B cell (primary cell): ENCODE data around the gene HABP4. TPM values are rescaled to one million over a fixed set of nuclear protein-coding genes. Genes with fewer than 3 reads are reported as not detected.

Experiments used
- ATAC-seq: fragments of 200-7000 bp; cut with Tn5 transposase; one replicate; pipeline ENCODE4 v1.10.0; 2021; ENCODE audit warnings: low read depth, mild to moderate bottlenecking, moderate number of reproducible peaks, moderate library complexity
- CTCF ChIA-PET: fragments of 350-600 bp; sonication (Branson Sonifier 250); formaldehyde crosslinking; loops from one replicate; lab custom pipeline; 2021; ENCODE audit warnings: antibody characterized with exemption, inconsistent platforms; lab: Charles Lee
- POLR2A ChIA-PET: fragments of 350-600 bp; sonication (Branson Sonifier 250); formaldehyde crosslinking; loops from one replicate; lab custom pipeline; 2021; ENCODE audit warnings: antibody characterized with exemption; lab: Charles Lee
- DNase-seq: peaks from one replicate; pipeline ENCODE4 v3.0.0; 2013
- H2AFZ ChIP-seq: 2 replicates; pipeline ENCODE4 v1.6.1; 2012; ENCODE audit warnings: mild to moderate bottlenecking, low read depth, low read length; ENCODE audit not compliant: insufficient read depth, poor library complexity, severe bottlenecking
- H3K27ac ChIP-seq, 2 donors: 1 replicate in 1 of 2; 2 replicates in 1 of 2; pipeline ENCODE4 v1.5.1; 2012 to 2013; ENCODE audit warnings: low read length in 2 of 2, mild to moderate bottlenecking in 2 of 2, moderate library complexity in 1 of 2
- H3K27me3 ChIP-seq, 4 experiments: fragments of 200-600 bp in 1 of 4; sonication (generic) in 1 of 4; replicated peaks in 1 of 4; 1 replicate in 2 of 4; 2 replicates in 2 of 4; pipeline versions ENCODE4 v1.6.1 to v1.7.0; 2013 to 2016; ENCODE audit warnings: low read length in 3 of 4, mild to moderate bottlenecking in 2 of 4, mixed read lengths in 1 of 4, moderate library complexity in 1 of 4; ENCODE audit not compliant: insufficient read depth in 4 of 4, control insufficient read depth in 3 of 4; ENCODE audit errors: control extremely low read depth in 1 of 4
- H3K36me3 ChIP-seq, 2 experiments: replicated peaks in 1 of 2; 1 replicate in 1 of 2; 2 replicates in 1 of 2; pipeline versions ENCODE4 v1.6.1 to v1.7.1; 2013; ENCODE audit warnings: low read length in 1 of 2; ENCODE audit not compliant: insufficient read depth in 2 of 2, control insufficient read depth in 1 of 2; ENCODE audit errors: control extremely low read depth in 1 of 2, extremely low read depth in 1 of 2
- H3K4me1 ChIP-seq, 2 donors: fragments of 200-600 bp in 1 of 2; sonication (generic) in 1 of 2; 1 replicate in 1 of 2; 2 replicates in 1 of 2; pipeline versions ENCODE4 v1.5.1 to v1.6.1; 2013 to 2017; ENCODE audit warnings: low read length in 2 of 2; ENCODE audit not compliant: control insufficient read depth in 2 of 2, insufficient read depth in 2 of 2
- H3K4me2 ChIP-seq: replicated peaks from 2 replicates; pipeline ENCODE3; 2012; ENCODE audit warnings: mild to moderate bottlenecking, low read depth, low read length; ENCODE audit not compliant: poor library complexity, severe bottlenecking
- H3K4me3 ChIP-seq, 5 experiments: fragments of 200-600 bp in 1 of 5; sonication (generic) in 1 of 5; 1 replicate in 3 of 5; 2 replicates in 2 of 5; pipeline versions ENCODE4 v1.5.1 to v1.7.0; 2011 to 2016; ENCODE audit warnings: low read length in 4 of 5, mild to moderate bottlenecking in 4 of 5, low read depth in 2 of 5, control low read depth in 1 of 5, moderate library complexity in 1 of 5; ENCODE audit not compliant: insufficient read depth in 1 of 5; ENCODE audit errors: control extremely low read depth in 1 of 5, extremely low read depth in 1 of 5
- H3K79me2 ChIP-seq: fragments of 200-600 bp; sonication (generic); one replicate; pipeline ENCODE4 v1.6.0; 2016; ENCODE audit warnings: low read length; ENCODE audit not compliant: control insufficient read depth, insufficient read depth
- H3K9ac ChIP-seq: fragments of 200-600 bp; sonication (generic); 2 replicates; pipeline ENCODE4 v1.6.1; 2017; ENCODE audit warnings: mild to moderate bottlenecking, low read length, moderate library complexity
- H3K9me3 ChIP-seq, 3 donors: one replicate each; pipeline versions ENCODE4 v1.6.1 to v1.7.1; 2013; ENCODE audit warnings: low read length in 2 of 3; ENCODE audit not compliant: control insufficient read depth in 2 of 3, insufficient read depth in 1 of 3; ENCODE audit errors: control extremely low read depth in 1 of 3
- H4K20me1 ChIP-seq: 2 replicates; pipeline ENCODE4 v1.6.0; 2012; ENCODE audit warnings: mild to moderate bottlenecking, low read length; ENCODE audit not compliant: insufficient read depth, control insufficient read depth, poor library complexity, severe bottlenecking
- H3K27ac Mint-ChIP-seq: one replicate; pipeline ENCODE4 v1.8.0; 2021; ENCODE audit warnings: mixed read lengths
- H3K27me3 Mint-ChIP-seq: one replicate; pipeline ENCODE4 v1.8.0; 2021; ENCODE audit warnings: mixed read lengths
- H3K4me1 Mint-ChIP-seq: one replicate; pipeline ENCODE4 v1.8.0; 2021; ENCODE audit warnings: mixed read lengths
- H3K4me3 Mint-ChIP-seq: one replicate; pipeline ENCODE4 v1.8.0; 2021; ENCODE audit warnings: mixed read lengths
- H3K9me3 Mint-ChIP-seq: one replicate; pipeline ENCODE4 v1.8.0; 2022; ENCODE audit warnings: mixed read lengths; ENCODE audit not compliant: insufficient read depth
- EZH2 ChIP-seq: IDR thresholded peaks from 2 replicates; pipeline ENCODE4 v1.6.1; 2012; ENCODE audit warnings: borderline replicate concordance, low read depth, mild to moderate bottlenecking, moderate library complexity, low read length; ENCODE audit not compliant: insufficient read depth, poor library complexity, severe bottlenecking
- WGBS: methylation state at CpG from one replicate; pipeline ENCODE4 v1.1.5; 2013; ENCODE audit warnings: missing lambda C conversion rate; ENCODE audit not compliant: insufficient coverage; 5-methylcytosine and 5-hydroxymethylcytosine counted together
- intact Hi-C: fragments of 100-400 bp; cut with micrococcal nuclease; formaldehyde crosslinking; loops from one replicate; pipeline ENCODE4 v1.10.0; 2022
- polyA plus RNA-seq: library from polyadenylated mRNA; depleted of rRNA; stranded (reverse); fragments of >200 nt; gene quantifications from 2 replicates; pipeline ENCODE4 v1.2.3, GENCODE V29; 2012
- total RNA-seq, 2 donors: library from RNA; stranded (reverse); fragments of 120-200 nt in 1 of 2; gene quantifications; 1 replicate in 1 of 2; 2 replicates in 1 of 2; pipeline versions ENCODE4 v1.2.3 to v1.2.4, GENCODE V29; 2013 to 2022
- TF ChIP-seq, protein P1 (sequence below): fragments of 200-600 bp; IDR thresholded peaks from one replicate; pipeline ENCODE4 v1.8.0; 2022; ENCODE audit warnings: antibody characterized with exemption, mild to moderate bottlenecking

Gene HABP4
- total and polyA plus RNA-seq, 2 donors (not counting 1 experiment from before 2014, with no cell fraction given) = 3.3 to 15.0 TPM

DNA sequence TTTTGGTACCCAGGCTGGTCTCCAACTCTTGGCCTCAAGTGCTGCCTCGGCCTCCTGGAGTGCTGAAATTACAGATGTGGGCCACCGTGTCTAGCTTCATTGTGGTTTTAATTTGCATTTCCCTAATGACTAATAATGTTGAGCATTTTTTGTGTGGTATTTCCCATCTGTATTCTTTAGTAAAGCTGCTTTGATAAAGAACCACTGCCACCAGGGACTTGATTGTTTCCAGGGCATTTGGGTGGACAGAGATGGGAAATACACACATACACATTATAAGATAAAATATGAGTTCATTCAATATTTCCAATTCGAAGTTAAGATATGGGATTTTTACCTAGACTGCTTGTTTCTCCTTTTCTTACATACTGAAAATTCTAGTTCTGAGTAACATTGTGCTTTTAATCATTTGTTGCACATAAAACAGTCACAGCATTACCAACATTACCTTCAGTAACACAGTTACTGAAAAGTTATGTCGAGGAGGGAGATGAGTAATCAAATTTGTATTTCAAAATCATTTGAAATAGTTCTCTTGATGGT is 28.9 kb downstream of the HABP4 start:
- Histone ChIP-seq H3K27me3 (no peaks in the 10 kb centered on the region), H4K20me1 (no peaks in the 10 kb centered on the region), H3K9me3 (no peaks in the 10 kb centered on the region), H2AFZ (no peak overlapping the region), H3K36me3 (peaks cover 0 to 2% of the 10 kb centered on the region in 2 experiments), H3K4me3 (no peak overlapping the region), H3K9ac (no peak overlapping the region), H3K4me1 (peaks cover 0 to under 1% of the 10 kb centered on the region in 2 donors), H3K27ac (no peak overlapping the region), H3K4me2 (no peak overlapping the region), H3K79me2 (no peaks in the 10 kb centered on the region)
- Mint-ChIP-seq H3K9me3 (no peaks in the 10 kb centered on the region), H3K4me3 (no peak overlapping the region), H3K27ac (no peak overlapping the region), H3K4me1 (peaks cover 9% of the 10 kb centered on the region), H3K27me3 (no peaks in the 10 kb centered on the region)
- TF ChIP-seq, protein P1, sequence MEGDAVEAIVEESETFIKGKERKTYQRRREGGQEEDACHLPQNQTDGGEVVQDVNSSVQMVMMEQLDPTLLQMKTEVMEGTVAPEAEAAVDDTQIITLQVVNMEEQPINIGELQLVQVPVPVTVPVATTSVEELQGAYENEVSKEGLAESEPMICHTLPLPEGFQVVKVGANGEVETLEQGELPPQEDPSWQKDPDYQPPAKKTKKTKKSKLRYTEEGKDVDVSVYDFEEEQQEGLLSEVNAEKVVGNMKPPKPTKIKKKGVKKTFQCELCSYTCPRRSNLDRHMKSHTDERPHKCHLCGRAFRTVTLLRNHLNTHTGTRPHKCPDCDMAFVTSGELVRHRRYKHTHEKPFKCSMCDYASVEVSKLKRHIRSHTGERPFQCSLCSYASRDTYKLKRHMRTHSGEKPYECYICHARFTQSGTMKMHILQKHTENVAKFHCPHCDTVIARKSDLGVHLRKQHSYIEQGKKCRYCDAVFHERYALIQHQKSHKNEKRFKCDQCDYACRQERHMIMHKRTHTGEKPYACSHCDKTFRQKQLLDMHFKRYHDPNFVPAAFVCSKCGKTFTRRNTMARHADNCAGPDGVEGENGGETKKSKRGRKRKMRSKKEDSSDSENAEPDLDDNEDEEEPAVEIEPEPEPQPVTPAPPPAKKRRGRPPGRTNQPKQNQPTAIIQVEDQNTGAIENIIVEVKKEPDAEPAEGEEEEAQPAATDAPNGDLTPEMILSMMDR = no peak
- no peak for TF ChIP-seq EZH2
- DNase-seq (no peak), ATAC-seq (no peak)
- POLR2A ChIA-PET = no interaction called here
- CTCF ChIA-PET = no interaction called here
- intact Hi-C loops = no loop called here
- no CpG with 5 or more reads among the region's 4 CpGs for WGBS

DNA sequence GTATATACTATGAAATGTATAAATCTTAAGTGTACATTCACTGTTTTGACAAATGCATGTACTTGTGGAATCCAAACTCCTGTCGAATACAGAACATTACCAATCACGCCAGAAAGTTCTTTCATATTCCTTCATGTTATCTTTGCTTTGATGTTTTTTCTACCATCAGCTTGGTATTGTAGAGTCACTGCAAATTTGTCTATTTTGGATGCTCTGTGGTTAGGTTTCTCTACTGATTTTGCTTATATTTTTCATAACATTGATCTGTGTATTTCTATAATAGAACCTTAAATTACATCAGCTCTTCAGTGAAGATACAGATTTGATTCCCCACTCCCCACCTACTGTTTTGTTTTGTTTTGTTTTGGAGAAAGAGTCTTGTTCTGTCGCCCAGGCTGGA is 30.8 kb downstream of the HABP4 start:
- TF ChIP-seq EZH2 = no peak
- TF ChIP-seq, protein P1 = no peak
- no peak overlapping the region for H3K4me3 Mint-ChIP-seq
- Histone ChIP-seq H3K4me2 (no peak overlapping the region), H2AFZ (no peak overlapping the region), H3K27me3 (no peaks in the 10 kb centered on the region), H3K27ac (no peak overlapping the region), H3K9ac (no peak overlapping the region), H3K4me1 (peaks cover 4 to 9% of the 10 kb centered on the region in 2 donors), H3K36me3 (no peaks in the 10 kb centered on the region), H3K4me3 (no peak overlapping the region), H3K9me3 (no peaks in the 10 kb centered on the region), H4K20me1 (no peaks in the 10 kb centered on the region), H3K79me2 (no peaks in the 10 kb centered on the region)
- ATAC-seq = no peak
- no CpG with 5 or more reads among the region's 3 CpGs for WGBS
- DNase-seq = no peak
- no peaks in the 10 kb centered on the region for H3K9me3 Mint-ChIP-seq
- ChIA-PET POLR2A (interaction anchor here (0.7 kb wide), 1 partner anchor 28 kb away, joined by 4 read pairs; no protein-coding TSS in a partner anchor), CTCF (no interaction called here)
- H3K4me1 Mint-ChIP-seq = peaks cover 23% of the 10 kb centered on the region
- no peak overlapping the region for H3K27ac Mint-ChIP-seq
- intact Hi-C loops = no loop called here
- H3K27me3 Mint-ChIP-seq = no peaks in the 10 kb centered on the region
